Erythroblast (primary cell): ENCODE measurements around the gene MPZL3.
A peak's percentile ranks its signal among the peaks of the same experiment; 100 is the strongest.

Experiments
- DNase-seq, 2 experiments: peaks; one replicate each; lab custom pipeline; 2025; lab: John Stamatoyannopoulos, UW
- GATA1 ChIP-seq: IDR thresholded peaks from 2 replicates; pipeline ENCODE4 v1.6.1; 2011; ENCODE audit warnings: low read depth, mild to moderate bottlenecking, control low read depth, low read length, moderate library complexity
- POLR2A ChIP-seq: IDR thresholded peaks from 2 replicates; pipeline ENCODE4 v1.6.1; 2011; ENCODE audit warnings: mild to moderate bottlenecking, low read length

Gene MPZL3

GRCh38 chr11:118251858-118252652 is at the start of gene MPZL3:
TSS of gene MPZL3 (minus strand) at chr11:118252365. CDS start at chr11:118252294, 71 bp downstream.
- DNase-seq: peak; percentile 87 to 89
- TF ChIP-seq GATA1 (no peak), POLR2A (no peak)

GRCh38 chr11:118301600-118302195 is 49.5 kb upstream of the MPZL3 start:
- no peak for TF ChIP-seq GATA1
- TF ChIP-seq POLR2A: no peak
- no peak for DNase-seq

- DNase-seq: peak; percentile 17 to 39
- TF ChIP-seq GATA1 (no peak), POLR2A (no peak)
Measured at GRCh38 chr11:118295815-118296454, 43.8 kb upstream of the MPZL3 start.

- no peak for DNase-seq
Measured at GRCh38 chr11:118295199-118295598, 43.0 kb upstream of the MPZL3 start.

GRCh38 chr11:118294053-118294452 is 41.9 kb upstream of the MPZL3 start:
- no peak for DNase-seq
- TF ChIP-seq POLR2A (no peak), GATA1 (no peak)

More at GRCh38 chr11:118295199-118295598, 43.0 kb upstream of the MPZL3 start:
- no peak for TF ChIP-seq GATA1
- TF ChIP-seq POLR2A: no peak

GRCh38 chr11:118291477-118292135 is 39.4 kb upstream of the MPZL3 start:
- DNase-seq: no peak

GRCh38 chr11:118290923-118291322 is 38.8 kb upstream of the MPZL3 start:
- TF ChIP-seq POLR2A (no peak), GATA1 (no peak)
- DNase-seq: peak; percentile 6 to 15

More at GRCh38 chr11:118291477-118292135, 39.4 kb upstream of the MPZL3 start:
- TF ChIP-seq GATA1 (no peak), POLR2A (no peak)

GRCh38 chr11:118289401-118289800 is 37.2 kb upstream of the MPZL3 start:
- TF ChIP-seq GATA1 (no peak), POLR2A (no peak)
- DNase-seq: no peak

- TF ChIP-seq GATA1: no peak
- no peak for TF ChIP-seq POLR2A
- DNase-seq: no peak
Measured at GRCh38 chr11:118287006-118287405, 34.8 kb upstream of the MPZL3 start.

- TF ChIP-seq POLR2A: no peak
- TF ChIP-seq GATA1: no peak
- no peak for DNase-seq
Measured at GRCh38 chr11:118286545-118286944, 34.4 kb upstream of the MPZL3 start.

- peak; percentile 14 to 32 for DNase-seq
Measured at GRCh38 chr11:118283756-118284350, 31.7 kb upstream of the MPZL3 start.

GRCh38 chr11:118283037-118283636 is 31.0 kb upstream of the MPZL3 start:
- DNase-seq: no peak
- TF ChIP-seq GATA1 (no peak), POLR2A (no peak)

More at GRCh38 chr11:118283756-118284350, 31.7 kb upstream of the MPZL3 start:
- TF ChIP-seq POLR2A (no peak), GATA1 (no peak)
